Measurements from ENCODE around the gene PGF.
A peak's percentile ranks its signal among the peaks of the same experiment; 100 is the strongest.

The PGF gene

GRCh38 chr14:74915826-74916225 lies 39.6 kb downstream of the PGF start:
- no peak for DNase-seq

DNA sequence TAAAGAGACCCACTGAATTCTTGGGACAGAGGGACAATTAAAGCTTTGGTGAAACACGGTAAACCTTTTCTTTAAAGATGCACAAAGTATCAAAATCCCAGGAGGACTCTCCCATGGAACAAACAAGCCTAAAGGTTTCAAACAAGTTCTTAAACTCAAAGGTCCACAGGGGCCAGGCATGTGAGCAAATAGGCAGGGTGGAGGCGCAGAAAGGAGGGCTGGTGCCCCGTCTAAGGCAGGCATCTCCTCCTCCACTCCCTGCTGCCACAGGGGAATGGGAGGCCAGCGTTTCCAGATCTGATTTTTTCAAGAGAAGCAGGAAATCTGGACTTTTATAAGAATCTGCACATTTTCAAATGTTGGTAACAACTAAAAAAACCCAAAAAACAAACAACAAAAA lies 40.0 kb downstream of the PGF start:
- no peak for DNase-seq

DNA sequence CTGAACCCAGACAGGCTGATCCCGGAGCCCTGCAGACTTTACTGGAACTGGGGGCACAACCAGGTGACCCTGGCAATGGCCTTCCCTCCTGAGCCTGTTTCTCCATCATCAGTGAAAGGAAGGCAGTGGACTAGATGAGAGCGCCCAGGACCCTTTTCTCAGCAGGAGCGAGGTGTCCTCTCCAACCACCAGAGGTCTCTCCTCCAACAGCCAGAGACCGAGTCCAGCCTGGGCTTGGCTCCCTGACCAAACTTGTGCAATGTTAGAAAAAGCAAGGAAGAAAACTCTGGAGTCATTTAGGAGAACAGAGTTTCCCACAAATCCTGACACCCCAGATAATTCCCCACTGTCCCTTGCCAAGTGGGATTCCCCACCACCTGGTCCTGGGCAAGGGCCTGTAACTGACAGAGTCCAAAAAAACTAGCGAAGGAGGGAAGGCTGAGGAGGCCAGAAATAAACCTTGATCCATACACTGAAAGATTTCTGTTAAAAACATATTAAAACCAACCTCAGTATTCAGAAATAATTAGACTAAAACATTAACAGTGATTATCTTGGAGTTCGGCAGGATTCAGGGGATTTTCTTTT lies 41.3 kb downstream of the PGF start:
- no peak for DNase-seq

DNA sequence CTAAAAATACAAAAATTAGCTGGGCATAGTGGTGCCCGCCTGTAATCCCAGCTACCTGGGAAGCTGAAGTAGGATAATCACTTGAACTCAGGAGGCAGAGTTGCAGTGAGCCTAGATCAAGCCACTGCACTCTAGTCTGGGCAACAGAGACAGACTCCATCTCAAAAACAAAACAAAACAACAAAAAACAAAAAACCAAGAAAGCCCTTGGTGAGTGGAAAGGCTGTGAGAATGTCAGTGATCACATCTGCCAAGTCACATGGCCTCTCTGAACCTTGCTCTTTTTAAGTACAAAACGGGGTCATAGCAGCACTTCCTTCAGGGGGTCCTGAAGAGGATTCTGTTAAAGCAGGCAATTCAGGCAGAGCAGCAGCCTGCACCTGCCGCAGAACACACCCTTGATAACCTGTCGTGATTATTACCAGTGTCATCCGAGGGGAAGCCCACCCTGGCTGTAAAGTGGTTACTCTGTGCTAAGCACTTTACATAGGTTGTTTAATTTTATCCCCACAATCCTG lies 41.9 kb downstream of the PGF start:
- DNase-seq, result no peak

- no peak for DNase-seq
These were observed 42.6 kb downstream of the PGF start for GRCh38 chr14:74912801-74913200.

GRCh38 chr14:74912111-74912510 lies 43.3 kb downstream of the PGF start:
- no peak for DNase-seq

DNA sequence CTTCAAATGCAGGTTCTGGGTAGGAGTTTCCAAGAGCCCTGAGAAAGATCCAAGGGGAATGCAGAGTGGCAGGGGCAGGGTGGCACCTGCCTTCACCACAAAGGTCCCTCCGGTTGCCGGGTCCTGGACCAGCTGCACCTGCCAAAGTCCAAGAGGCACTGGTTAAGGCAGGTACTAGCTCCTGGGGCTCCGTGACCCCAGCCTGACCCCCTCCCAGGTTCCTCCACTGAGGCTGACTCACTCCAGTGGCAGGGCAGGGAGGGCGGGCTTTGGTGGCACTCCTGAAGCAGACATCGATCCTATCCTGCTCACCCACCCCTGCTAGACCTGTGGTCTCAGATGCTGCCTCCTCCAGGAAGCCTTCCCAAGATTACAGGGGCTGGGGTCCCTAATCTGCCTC lies 43.7 kb downstream of the PGF start:
- no peak for DNase-seq

DNA sequence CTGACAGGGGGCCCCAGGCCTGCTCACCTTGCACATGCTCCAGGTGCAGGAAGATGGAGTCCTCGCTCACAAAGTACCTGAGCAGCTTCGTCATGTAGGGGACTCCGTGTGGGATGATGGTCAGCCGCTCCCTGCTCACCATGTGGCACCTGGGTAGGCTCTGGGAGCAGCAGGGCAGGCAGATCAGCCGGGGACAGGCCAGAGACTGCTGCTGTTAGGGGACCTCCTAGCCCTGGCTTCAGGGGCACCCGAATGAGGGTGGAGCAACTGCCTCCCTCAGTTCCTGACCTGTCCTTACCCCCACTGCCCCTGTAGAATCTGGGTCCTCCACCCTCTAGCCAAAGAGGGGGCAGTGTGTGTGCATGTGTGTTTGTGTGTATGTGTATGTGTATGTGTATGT lies 44.2 kb downstream of the PGF start:
- no peak for DNase-seq

DNA sequence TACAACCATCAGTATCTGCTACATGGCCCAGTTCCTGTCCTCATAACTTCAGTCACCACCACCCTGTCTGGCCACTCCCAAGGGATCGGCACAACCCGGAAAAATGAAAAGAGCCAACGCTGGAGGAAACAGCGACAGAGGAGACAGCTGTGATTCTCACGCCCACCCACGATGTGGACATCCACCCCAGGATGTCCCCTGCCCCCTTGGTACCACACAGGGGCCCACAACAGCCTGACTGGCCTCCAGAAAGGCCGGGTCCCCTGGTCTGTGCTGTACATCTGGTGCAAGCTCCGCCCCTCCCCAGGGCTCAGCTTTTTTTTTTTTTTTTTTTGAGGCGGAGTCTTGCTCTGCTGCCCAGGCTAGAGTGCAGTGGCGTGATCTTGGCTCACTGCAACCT lies 44.8 kb downstream of the PGF start:
- no peak for DNase-seq

DNA sequence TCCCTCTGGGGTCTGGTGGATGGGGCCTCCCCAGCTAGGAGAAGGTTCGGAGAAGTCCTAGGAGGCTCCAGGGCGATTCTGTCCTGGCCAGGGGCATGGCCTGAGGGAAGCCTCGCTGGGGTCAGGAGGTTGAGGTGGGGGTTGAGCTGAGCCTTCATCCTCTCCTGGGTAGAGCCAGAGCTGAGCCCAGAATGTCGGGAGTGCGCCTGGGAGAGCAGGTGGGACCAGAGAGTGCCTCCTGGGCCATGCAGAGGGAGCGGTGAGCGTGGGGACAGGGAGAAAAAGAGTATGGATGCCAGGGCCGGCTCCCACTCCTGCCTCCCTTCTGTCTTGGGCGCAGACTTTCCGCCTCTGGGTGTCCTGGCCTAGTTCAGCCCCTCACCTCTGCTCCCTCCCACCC lies 45.5 kb downstream of the PGF start:
- DNase-seq, result no peak

GRCh38 chr14:74909501-74909900 lies 45.9 kb downstream of the PGF start:
- DNase-seq, result no peak

DNA sequence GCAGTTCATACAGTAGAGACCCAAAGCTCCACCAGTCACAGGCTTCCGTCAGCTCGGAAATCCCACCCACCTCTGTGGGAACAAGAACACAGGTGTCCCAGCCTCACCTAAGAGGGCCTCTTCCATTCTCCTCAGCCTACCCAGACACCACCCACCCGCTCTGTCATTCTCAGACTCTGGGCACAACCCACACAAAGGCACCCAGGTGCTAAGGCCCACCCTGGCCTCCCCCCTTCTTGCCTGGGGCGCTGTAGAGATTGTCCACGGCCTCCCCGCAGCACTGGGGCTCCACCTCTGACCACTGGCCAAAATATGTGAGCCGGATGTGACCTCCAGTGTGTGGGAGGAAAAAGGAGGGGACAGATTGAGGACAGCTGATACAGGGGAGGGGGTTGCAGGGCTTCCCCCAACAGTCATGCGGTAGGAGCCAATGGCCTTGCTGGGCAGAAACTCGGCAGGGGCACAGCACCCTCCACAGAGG lies 46.5 kb downstream of the PGF start:
- DNase-seq, result no peak

GRCh38 chr14:74907744-74908143 lies 47.7 kb downstream of the PGF start:
- no peak for DNase-seq

DNA sequence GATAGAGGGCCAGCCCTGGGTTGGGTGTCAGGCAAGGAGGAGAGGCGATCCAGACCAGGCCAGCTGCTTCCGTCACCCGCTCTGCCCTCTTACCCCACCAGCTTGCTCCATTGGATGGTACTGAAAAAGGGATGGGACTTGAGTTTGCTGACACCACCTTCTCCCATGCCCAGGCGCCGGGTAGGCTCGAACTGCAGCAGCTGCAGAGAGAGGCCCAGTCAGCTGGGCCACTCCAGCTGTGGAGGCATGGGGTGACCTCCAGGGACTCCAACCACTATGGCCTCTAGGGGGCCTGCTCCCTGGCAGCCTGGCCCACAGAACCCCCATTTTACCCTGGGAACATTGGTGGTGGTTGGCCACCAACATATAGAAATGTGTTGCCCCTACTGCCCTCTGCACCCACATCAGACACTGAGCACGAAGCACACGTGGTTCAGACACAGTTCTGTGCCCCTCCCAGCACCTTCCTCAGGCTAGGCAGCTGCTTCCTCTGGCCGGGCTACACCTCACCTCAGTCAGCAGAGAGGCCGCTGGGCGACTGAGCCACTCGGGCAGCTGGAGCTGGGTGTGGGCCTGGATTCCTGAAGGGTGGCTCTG lies 48.4 kb downstream of the PGF start:
- DNase-seq, result no peak

- peak; percentile 15 for DNase-seq
These were observed 49.7 kb downstream of the PGF start for GRCh38 chr14:74905595-74906142.

GRCh38 chr14:74904635-74905503 lies 50.5 kb downstream of the PGF start:
- no peak for DNase-seq

GRCh38 chr14:74902941-74903705 lies 52.3 kb downstream of the PGF start:
- DNase-seq, result no peak

- no peak for DNase-seq
These were observed 56.7 kb downstream of the PGF start for GRCh38 chr14:74898694-74899093.

DNA sequence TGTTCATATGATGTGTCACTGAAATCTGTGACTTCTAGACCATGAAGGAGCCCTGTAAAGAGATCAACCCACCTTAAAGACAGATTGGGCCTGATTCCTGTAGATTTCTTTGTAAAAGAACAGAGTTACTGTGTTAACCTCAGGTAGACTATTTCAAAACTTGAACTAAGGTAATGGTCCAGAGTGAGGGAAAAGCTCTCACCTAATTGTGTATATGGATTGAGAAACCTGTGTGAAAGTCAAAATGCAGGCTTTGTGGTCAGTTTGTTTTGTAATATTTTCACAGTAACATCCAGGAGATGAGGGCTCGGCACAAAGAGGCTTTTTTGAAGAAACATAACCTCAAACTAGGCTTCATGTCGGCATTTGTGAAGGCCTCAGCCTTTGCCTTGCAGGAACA lies 57.3 kb downstream of the PGF start:
- DNase-seq, result no peak

DNA sequence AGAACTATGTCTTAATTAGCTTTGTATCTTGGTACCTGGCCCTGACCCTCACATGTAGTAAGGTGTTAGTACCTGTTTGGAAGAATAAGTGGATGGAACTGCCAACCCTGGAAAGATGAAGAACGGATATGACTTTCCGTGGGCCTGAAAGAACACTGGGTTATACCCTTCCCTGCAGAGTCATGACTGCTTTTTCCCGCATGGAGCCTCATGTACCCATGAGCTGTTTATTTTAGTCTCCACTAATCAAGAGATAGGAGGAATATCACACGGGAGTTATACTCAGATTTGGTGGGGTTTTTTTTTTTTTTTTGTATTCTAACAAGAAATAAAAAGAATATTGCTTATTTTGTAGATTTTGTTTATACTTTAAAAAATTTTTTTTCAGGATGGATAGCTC lies 57.8 kb downstream of the PGF start:
- no peak for DNase-seq

DNA sequence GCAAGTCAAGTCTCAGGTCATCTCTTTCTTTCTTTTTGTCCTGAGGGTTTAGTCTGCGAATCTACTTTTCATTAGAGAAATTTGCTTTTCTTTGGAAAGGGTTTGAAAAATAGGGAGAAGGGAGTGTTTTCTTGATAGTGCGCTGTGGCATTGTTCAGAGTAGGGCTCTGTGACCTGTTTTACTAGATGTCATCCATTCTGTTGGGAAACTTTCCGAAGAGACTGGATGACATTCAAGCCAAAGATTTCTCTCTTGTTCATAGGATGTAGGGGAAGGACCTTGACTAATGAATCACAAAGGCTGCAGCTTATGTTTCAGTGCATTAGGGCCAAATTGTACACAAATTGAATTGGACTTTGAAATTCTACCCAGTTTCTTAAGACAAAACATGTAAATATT lies 59.0 kb downstream of the PGF start:
- DNase-seq, result no peak

GRCh38 chr14:74893614-74894091 lies 61.7 kb downstream of the PGF start:
- no peak for DNase-seq

- no peak for DNase-seq
These were observed 62.7 kb downstream of the PGF start for GRCh38 chr14:74892745-74893144.
